Measurements from ENCODE around the gene MROH2A.

The MROH2A gene

DNA sequence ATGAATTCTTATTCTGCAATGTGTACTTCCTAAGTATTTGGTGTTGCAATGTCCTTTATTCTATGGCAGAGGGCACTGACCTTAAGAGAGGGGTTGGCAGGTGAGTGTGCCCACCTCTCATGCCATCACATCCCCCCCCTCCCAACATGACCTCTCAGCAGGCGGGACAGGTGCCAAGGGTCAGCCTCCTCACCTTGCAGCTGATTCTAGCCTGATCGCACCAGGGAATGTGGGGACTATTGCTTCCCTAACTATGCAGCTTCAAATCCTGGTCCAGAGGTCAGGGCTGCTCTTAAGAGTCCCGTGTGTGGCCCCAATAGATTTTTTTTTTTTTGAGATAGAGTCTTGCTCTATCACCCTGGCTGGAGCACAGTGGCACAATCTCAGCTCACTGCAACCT, 66.7 kb downstream of the MROH2A start:
- Histone ChIP-seq H3K36me3 (ENCODE audit: control insufficient read depth, insufficient read depth, low read length) (no peaks in the 10 kb centered on the region), H3K4me1 (ENCODE audit: control insufficient read depth, insufficient read depth, low read length, poor library complexity, severe bottlenecking) (no peaks in the 10 kb centered on the region), H3K4me3 (ENCODE audit: insufficient read depth, low read depth, low read length, poor library complexity, severe bottlenecking) (no peak overlapping the region), H3K27ac (ENCODE audit: insufficient read depth, low read length, poor library complexity, severe bottlenecking) (no peak overlapping the region), H3K27me3 (replicated peaks; ENCODE audit: control insufficient read depth, insufficient read depth, low read length, poor library complexity, severe bottlenecking) (no peaks in the 10 kb centered on the region), H3K9me3 (ENCODE audit: control insufficient read depth, low read length) (no peaks in the 10 kb centered on the region)
- no peak for DNase-seq

DNA sequence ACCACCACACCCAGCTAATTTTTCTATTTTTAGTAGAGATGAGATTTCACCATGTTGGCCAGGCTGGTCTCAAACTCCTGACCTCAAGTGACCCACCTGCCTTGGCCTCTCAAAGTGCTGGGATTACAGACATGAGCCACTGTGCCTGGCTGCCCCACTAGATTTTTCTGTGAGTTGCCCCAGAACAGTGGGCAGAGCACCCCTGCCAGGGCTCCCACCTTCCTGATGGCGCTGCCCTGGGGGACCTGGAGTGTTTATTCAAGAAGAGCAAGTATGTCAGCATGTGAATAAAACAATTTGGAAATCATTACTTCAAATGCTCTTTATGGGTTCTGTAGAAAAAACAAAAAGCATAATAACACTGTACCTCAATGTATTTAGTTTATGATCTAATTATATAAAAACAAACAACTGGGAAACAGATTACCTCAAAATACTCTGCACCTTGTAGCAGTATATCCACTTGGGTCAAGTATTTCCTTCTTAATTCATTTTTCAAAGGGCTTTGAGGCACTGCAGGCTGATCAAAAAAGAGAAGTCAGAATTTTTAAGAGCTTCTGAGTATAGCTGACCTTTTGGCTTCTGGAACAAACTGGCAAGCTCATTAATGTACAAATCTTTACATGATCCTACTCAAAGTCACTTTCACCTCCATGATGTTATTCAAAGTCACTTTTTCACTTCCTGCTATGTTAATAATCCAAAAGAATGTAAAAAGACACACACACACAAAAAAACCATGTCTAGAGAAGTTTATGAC, 67.4 kb downstream of the MROH2A start:
- no peak for DNase-seq
- Histone ChIP-seq H3K27ac (ENCODE audit: insufficient read depth, low read length, poor library complexity, severe bottlenecking) (no peak overlapping the region), H3K27me3 (replicated peaks; ENCODE audit: control insufficient read depth, insufficient read depth, low read length, poor library complexity, severe bottlenecking) (no peaks in the 10 kb centered on the region), H3K4me3 (ENCODE audit: insufficient read depth, low read depth, low read length, poor library complexity, severe bottlenecking) (no peak overlapping the region), H3K4me1 (ENCODE audit: control insufficient read depth, insufficient read depth, low read length, poor library complexity, severe bottlenecking) (no peaks in the 10 kb centered on the region), H3K9me3 (ENCODE audit: control insufficient read depth, low read length) (no peaks in the 10 kb centered on the region), H3K36me3 (ENCODE audit: control insufficient read depth, insufficient read depth, low read length) (no peaks in the 10 kb centered on the region)

DNA sequence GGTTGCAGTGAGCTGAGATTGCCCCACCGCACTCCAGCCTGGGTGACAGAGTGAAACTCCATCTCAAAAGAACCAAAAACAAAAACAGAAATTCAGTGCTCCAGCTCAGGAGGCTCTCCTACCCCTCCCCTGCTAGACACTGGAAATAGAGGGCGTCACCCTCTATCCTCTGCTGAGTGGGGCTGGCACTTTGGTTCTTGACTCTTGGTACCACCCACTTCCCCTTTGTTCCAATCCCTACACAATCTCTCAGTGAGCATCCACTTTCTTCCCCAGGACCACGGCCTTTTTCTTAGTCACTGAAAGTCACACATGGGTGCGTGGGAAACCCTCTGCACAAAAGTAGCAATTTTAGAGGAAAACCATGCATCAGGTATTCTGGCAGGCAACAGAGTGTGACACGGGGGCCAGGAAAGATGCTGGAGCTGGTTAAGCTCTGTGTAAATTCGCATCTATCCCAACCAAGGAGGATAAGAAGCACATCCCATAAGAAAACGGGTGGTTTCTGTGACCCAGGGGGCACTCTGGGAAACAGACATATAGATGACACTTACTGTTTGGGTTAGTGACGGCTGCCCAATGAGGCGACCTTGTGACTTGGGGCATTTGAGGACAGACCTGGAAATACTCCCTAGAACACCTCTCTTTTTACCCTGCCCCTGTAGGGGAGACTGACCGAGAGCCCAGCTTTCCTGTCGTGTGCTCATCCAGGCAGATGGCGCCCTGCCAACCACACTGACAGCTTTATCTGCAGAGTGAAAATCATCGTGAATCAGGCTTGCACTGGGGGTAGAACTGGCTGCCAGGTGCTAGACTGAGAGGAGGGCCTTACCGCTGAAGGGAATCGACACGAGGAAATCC, 68.5 kb downstream of the MROH2A start:
- no peaks in the 10 kb centered on the region for H3K4me1 ChIP-seq (ENCODE audit: control insufficient read depth, insufficient read depth, low read length, poor library complexity, severe bottlenecking)
- H3K27me3 ChIP-seq (replicated peaks; ENCODE audit: control insufficient read depth, insufficient read depth, low read length, poor library complexity, severe bottlenecking) = no peaks in the 10 kb centered on the region
- no peaks in the 10 kb centered on the region for H3K36me3 ChIP-seq (ENCODE audit: control insufficient read depth, insufficient read depth, low read length)
- H3K4me3 ChIP-seq (ENCODE audit: insufficient read depth, low read depth, low read length, poor library complexity, severe bottlenecking) = no peak overlapping the region
- no peak for DNase-seq
- no peaks in the 10 kb centered on the region for H3K9me3 ChIP-seq (ENCODE audit: control insufficient read depth, low read length)
- H3K27ac ChIP-seq (ENCODE audit: insufficient read depth, low read length, poor library complexity, severe bottlenecking) = no peak overlapping the region

DNA sequence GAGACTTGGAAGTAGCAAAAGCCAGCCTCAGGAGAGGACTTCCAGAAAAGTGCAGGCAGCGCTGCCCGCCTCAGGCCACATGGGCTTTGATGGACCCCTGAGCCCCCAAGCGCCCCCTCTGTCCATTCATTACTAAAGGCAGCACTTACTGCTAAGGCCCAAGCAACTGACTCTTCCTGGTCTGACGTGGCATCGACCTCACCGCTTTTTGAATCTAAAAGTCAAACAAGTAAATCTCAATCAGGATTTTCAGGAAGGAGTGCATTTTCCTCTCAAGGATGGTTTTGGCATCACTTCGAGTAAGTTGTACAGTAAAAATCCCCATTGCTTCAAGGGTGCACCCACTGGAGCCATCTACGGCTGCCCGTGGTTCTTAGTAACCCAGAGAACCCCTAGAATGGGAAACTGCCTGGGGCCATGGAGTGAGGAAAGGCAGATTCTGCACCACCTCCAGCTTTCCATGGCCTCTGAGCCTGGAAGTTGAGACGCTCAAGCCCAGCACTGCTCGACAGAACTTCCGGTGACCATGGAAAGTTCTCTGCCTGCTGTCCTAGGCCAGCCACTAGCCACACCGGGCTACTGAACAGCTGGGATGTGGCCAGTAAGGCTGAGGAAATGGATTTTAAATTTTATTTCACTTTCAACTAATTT, 69.2 kb downstream of the MROH2A start:
- no peak for DNase-seq
- no peaks in the 10 kb centered on the region for H3K36me3 ChIP-seq (ENCODE audit: control insufficient read depth, insufficient read depth, low read length)

DNA sequence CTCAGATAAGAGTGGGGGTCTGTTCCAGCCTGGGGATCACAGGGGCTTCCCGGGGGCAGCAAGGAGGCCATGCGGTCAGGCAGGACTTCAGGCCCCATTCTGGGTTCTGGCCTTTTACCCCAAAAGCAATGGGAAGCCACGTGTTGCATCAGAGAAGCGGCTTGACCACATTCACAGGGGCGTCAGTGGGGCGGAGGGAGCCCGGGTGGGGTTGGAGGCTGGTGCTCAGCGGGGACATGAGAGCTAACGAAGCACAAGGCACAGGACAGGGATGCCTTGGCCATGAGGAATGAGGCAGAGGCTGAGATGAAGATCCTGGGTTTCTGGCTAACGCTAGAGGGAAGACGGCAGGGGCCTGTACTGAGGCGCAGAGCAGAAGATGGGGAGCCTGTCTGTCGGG, 70.1 kb downstream of the MROH2A start:
- Histone ChIP-seq H3K27ac (ENCODE audit: insufficient read depth, low read length, poor library complexity, severe bottlenecking) (no peak overlapping the region), H3K4me3 (ENCODE audit: insufficient read depth, low read depth, low read length, poor library complexity, severe bottlenecking) (no peak overlapping the region), H3K36me3 (ENCODE audit: control insufficient read depth, insufficient read depth, low read length) (no peaks in the 10 kb centered on the region), H3K9me3 (ENCODE audit: control insufficient read depth, low read length) (no peaks in the 10 kb centered on the region), H3K27me3 (replicated peaks; ENCODE audit: control insufficient read depth, insufficient read depth, low read length, poor library complexity, severe bottlenecking) (no peaks in the 10 kb centered on the region), H3K4me1 (ENCODE audit: control insufficient read depth, insufficient read depth, low read length, poor library complexity, severe bottlenecking) (no peaks in the 10 kb centered on the region)
- no peak for DNase-seq

More for the DNA sequence above, 69.2 kb downstream of the MROH2A start:
- no peaks in the 10 kb centered on the region for H3K4me1 ChIP-seq (ENCODE audit: control insufficient read depth, insufficient read depth, low read length, poor library complexity, severe bottlenecking)
- no peak overlapping the region for H3K4me3 ChIP-seq (ENCODE audit: insufficient read depth, low read depth, low read length, poor library complexity, severe bottlenecking)
- H3K27ac ChIP-seq (ENCODE audit: insufficient read depth, low read length, poor library complexity, severe bottlenecking) = no peak overlapping the region
- H3K27me3 ChIP-seq (replicated peaks; ENCODE audit: control insufficient read depth, insufficient read depth, low read length, poor library complexity, severe bottlenecking) = no peaks in the 10 kb centered on the region
- no peaks in the 10 kb centered on the region for H3K9me3 ChIP-seq (ENCODE audit: control insufficient read depth, low read length)

DNA sequence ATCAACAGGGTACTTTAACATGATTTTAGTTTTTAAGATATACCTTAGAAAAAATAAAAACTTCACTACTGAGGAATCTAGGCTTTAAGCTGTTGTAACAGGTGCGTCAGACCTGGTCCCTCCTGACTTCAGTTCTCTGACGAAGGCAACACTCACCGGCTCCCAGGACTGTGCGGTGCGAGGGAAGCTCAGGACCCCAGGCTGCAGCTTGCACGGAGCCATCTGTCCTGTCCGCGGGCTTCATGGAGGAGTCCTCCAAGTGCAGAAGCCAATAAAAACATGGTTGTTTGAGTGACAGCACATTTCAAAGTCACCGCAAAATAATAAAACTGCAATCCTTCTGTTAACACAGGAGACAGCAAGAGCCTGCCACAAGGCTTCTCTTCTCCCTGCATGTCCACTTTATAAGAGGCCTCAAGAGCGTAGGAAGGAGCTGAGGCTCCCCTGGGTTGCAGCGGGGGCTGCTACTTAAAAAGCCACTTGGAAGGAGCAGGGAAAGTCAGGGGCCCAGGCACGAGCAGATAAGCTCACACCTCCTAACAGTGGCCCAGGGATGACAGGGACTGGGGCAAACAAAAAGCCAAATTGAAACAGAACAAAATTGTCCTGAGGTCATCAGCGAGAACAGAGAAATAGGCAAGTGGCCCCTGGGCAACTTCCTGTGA, 71.6 kb downstream of the MROH2A start:
- no peaks in the 10 kb centered on the region for H3K9me3 ChIP-seq (ENCODE audit: control insufficient read depth, low read length)
- no peaks in the 10 kb centered on the region for H3K36me3 ChIP-seq (ENCODE audit: control insufficient read depth, insufficient read depth, low read length)
- DNase-seq = no peak
- peaks cover 5% of the 10 kb centered on the region for H3K4me1 ChIP-seq (ENCODE audit: control insufficient read depth, insufficient read depth, low read length, poor library complexity, severe bottlenecking)
- no peaks in the 10 kb centered on the region for H3K27me3 ChIP-seq (replicated peaks; ENCODE audit: control insufficient read depth, insufficient read depth, low read length, poor library complexity, severe bottlenecking)
- H3K27ac ChIP-seq (ENCODE audit: insufficient read depth, low read length, poor library complexity, severe bottlenecking) = no peak overlapping the region
- H3K4me3 ChIP-seq (ENCODE audit: insufficient read depth, low read depth, low read length, poor library complexity, severe bottlenecking) = no peak overlapping the region

DNA sequence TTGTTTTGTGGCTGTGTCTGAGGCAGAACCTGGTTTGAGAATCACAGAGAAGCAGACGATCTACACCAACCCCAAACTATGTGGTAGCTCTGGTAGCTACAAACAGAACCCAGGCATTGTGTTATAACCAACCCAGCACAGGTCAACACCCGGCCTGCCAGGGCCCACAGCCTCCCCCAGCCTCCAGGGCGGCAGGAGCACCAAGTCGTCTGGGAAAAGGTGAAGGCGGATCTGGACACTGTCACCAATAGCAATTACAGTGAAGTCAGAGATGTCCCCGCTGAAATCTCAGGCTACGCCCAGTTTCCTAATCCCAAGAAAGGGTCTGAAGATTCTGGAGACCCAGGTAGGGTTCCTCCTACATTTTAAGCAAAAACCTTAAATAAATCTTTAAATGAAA, 72.6 kb downstream of the MROH2A start:
- no peaks in the 10 kb centered on the region for H3K27me3 ChIP-seq (replicated peaks; ENCODE audit: control insufficient read depth, insufficient read depth, low read length, poor library complexity, severe bottlenecking)
- H3K27ac ChIP-seq (ENCODE audit: insufficient read depth, low read length, poor library complexity, severe bottlenecking) = no peak overlapping the region
- peaks cover 5% of the 10 kb centered on the region for H3K4me1 ChIP-seq (ENCODE audit: control insufficient read depth, insufficient read depth, low read length, poor library complexity, severe bottlenecking)
- H3K9me3 ChIP-seq (ENCODE audit: control insufficient read depth, low read length) = no peaks in the 10 kb centered on the region
- H3K36me3 ChIP-seq (ENCODE audit: control insufficient read depth, insufficient read depth, low read length) = no peaks in the 10 kb centered on the region
- DNase-seq = no peak
- H3K4me3 ChIP-seq (ENCODE audit: insufficient read depth, low read depth, low read length, poor library complexity, severe bottlenecking) = no peak overlapping the region

DNA sequence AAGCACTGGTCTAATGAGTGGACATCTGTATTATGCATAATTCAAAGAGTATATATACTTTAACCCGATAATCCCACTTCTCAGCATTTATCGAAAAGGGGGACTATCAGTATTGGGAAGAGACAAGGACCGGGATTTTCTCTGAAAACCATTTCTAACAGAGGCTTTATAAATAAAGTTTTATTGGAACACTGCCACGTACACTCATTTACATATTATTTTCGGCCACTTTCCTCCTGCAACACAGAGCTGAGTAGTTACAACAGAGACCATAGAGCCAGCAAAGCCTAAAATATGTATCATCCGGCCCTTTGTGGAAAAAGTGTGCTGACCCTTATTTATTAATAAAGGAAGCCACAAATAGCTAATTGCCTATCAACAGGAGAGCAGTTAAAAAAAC, 73.0 kb downstream of the MROH2A start:
- DNase-seq = no peak
- Histone ChIP-seq H3K4me3 (ENCODE audit: insufficient read depth, low read depth, low read length, poor library complexity, severe bottlenecking) (no peak overlapping the region), H3K27ac (ENCODE audit: insufficient read depth, low read length, poor library complexity, severe bottlenecking) (no peak overlapping the region), H3K36me3 (ENCODE audit: control insufficient read depth, insufficient read depth, low read length) (no peaks in the 10 kb centered on the region), H3K4me1 (ENCODE audit: control insufficient read depth, insufficient read depth, low read length, poor library complexity, severe bottlenecking) (peaks cover 5% of the 10 kb centered on the region), H3K9me3 (ENCODE audit: control insufficient read depth, low read length) (no peaks in the 10 kb centered on the region), H3K27me3 (replicated peaks; ENCODE audit: control insufficient read depth, insufficient read depth, low read length, poor library complexity, severe bottlenecking) (no peaks in the 10 kb centered on the region)

DNA sequence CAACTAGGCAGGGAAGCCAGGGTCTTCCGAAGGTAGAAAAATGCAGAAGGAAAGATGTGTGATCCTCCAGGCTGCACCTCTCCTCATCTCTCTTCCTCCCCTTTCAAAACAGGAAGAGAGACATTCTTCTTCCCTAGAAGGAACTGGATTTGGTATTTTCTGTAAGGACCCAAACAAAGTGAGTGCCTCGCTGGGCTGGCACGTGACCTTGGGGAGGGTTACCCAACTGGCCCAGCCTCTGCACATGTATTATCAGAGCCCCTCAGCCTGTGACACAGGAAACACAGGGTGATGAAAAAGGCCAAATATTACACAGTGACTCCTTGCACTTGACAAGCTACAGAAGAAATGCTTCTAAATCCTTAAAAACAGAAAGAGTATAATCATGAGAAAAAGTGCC, 73.9 kb downstream of the MROH2A start:
- Histone ChIP-seq H3K27me3 (replicated peaks; ENCODE audit: control insufficient read depth, insufficient read depth, low read length, poor library complexity, severe bottlenecking) (no peaks in the 10 kb centered on the region), H3K27ac (ENCODE audit: insufficient read depth, low read length, poor library complexity, severe bottlenecking) (no peak overlapping the region), H3K36me3 (ENCODE audit: control insufficient read depth, insufficient read depth, low read length) (no peaks in the 10 kb centered on the region), H3K9me3 (ENCODE audit: control insufficient read depth, low read length) (no peaks in the 10 kb centered on the region), H3K4me1 (ENCODE audit: control insufficient read depth, insufficient read depth, low read length, poor library complexity, severe bottlenecking) (peaks cover 5% of the 10 kb centered on the region), H3K4me3 (ENCODE audit: insufficient read depth, low read depth, low read length, poor library complexity, severe bottlenecking) (no peak overlapping the region)
- no peak for DNase-seq

Data from effector memory CD4-positive, alpha-beta T cell (primary cell).